GM19043 (cell line): ENCODE data around the gene GPANK1.

Experiments used
- ATAC-seq: cut with Tn5 transposase; IDR thresholded peaks from one replicate; pipeline ENCODE4 v1.9.1; 2021; ENCODE audit warnings: low read depth; ENCODE audit not compliant: unreplicated experiment

The GPANK1 gene

DNA sequence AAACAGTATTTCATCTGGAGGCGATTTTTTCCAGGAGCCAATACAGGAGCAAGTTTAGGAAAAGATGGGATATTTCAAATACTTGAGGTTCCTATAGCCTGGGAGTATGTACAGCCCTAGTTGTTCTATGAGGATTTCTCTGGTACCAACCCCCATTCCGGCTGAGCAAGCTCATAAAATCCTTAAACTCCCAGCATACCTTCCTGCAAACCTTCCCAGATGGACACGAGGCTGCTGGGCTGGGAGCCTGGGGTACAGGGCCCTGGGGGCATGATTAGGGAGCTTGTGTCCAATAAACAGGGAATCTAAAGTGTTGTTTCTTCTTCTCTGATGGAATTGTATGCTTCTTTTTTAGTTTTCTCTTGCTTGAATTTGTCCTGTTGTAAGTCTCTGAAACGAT, 42.8 kb downstream of the GPANK1 start:
- ATAC-seq = no peak

GRCh38 chr6:31621320-31621939, 43.4 kb downstream of the GPANK1 start:
- no peak for ATAC-seq

- ATAC-seq = peak; percentile 3
Observed at GRCh38 chr6:31620586-31621319, 44.0 kb downstream of the GPANK1 start, which contains the start of gene PRRC2A. PRRC2A (plus strand) TSS chr6:31620715; CDS start chr6:31622790, 2,075 bp downstream.

DNA sequence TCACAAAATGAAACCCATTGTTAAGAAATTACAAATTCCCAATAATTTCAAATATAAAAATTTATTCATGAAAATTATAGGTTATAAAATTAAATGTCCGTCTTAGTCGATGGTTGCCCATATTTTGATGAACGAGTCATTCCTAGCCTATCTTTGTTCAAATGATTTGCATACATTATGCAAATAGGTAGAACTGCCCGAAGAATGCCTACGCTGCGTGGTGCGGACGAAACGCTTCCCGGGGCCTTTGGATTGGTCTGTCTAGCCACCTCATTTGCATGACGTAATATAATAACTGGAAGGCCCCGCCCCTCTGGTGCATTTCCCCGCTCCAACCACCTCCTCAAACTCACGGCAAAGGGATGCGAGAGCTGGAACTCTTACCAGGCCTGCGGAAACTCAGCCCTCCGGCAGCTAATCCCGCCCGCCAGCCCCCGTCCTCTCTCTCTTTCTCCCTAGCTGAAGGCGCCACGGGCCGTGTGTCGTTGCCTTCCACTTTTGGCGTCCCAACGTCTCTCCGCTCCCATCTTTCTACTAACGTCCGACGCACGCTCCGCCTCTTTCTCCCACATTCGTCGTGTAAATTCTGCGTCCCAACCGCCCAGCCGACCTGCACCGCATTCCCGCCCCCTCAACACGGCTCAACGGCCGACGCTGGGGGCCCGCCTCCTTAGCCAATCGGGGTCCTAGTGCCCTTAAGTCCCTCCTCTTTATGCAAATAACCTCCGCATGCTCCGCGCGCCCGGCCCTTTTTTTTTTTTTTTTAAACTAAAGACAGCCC, 44.8 kb downstream of the GPANK1 start:
- peak; percentile 76 for ATAC-seq

- ATAC-seq = no peak
Observed at GRCh38 chr6:31617010-31617409, 47.8 kb downstream of the GPANK1 start.

- no peak for ATAC-seq
Observed at GRCh38 chr6:31615748-31616147, 49.0 kb downstream of the GPANK1 start.

DNA sequence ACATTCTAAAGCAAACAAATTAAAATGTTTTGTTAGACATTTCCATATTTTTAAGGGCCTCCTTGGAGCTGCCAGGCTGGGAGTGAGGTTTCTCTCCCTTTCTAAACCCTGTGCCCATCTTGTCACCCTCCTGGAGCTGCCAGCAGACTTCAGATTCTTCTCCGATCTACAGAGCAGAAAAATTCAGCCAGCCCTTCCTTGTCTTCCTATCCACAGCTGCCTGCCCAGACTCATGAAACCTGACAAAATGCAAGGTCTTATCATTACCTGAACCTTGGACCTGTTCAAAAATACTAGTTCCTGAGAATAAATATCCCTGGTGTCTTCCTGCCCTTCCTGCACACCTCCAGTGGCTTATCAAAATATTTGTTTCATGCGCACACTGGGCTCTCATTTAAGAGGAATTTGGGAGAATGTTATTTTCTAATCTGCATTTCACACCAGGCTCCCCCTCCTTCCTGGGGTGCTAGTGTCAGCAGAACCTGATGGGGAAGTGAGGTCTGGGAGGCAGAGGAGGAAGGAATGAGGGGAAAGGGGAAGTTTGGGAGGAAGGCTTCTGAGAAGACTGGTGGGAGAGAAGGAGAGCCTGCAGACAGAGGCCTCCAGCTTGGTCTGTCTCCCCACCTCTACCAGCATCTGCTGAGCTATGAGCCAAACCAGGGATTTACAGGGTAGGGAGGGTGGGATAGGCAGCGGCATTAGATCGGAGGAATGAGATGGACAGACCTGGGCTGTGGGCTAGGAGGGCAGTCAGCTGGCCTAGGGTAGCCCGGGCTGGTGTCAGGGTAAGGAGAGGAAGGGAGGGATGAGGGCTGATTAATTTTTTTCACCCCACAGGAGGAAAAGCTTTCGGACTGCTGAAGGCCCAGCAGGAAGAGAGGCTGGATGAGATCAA, 49.9 kb downstream of the GPANK1 start, which contains the start of gene AIF1:
Gene AIF1, plus strand, starts transcription at position 551 of the 895 bp plus-strand sequence. Its CDS starts 96 bp downstream, at position 647.
- ATAC-seq = no peak

GRCh38 chr6:31614075-31614619, 50.6 kb downstream of the GPANK1 start:
- ATAC-seq = no peak
